Gastrocnemius medialis (tissue), 4 donors: ENCODE measurements around the gene GSTM2.
"Not testable (repeated sequence)": the region's sequence is repeated elsewhere in the genome, so short reads cannot be mapped to it uniquely, and the experiment has no call there.

Experiments used
- POLR2A ChIP-seq, 2 donors: fragments of 450-650 bp; IDR thresholded peaks; one replicate each; pipeline ENCODE4 v1.6.1; 2017; ENCODE audit warnings: antibody characterized with exemption in 2 of 2, mild to moderate bottlenecking in 2 of 2, moderate library complexity in 2 of 2
- TF ChIP-seq, protein P1 (sequence below), 5 experiments: fragments of 450-650 bp in 3 of 5; fragments of 200-600 bp in 2 of 5; sonication (generic) in 2 of 5; IDR thresholded peaks in 4 of 5; conservative IDR thresholded peaks in 1 of 5; 1 replicate in 4 of 5; 2 replicates in 1 of 5; pipeline ENCODE4 v1.5.1; 2016 to 2019; ENCODE audit warnings: antibody characterized with exemption in 5 of 5, mild to moderate bottlenecking in 3 of 5, moderate library complexity in 3 of 5

GRCh38 chr1:109697861-109698260 is 30.0 kb downstream of the GSTM2 start:
- TF ChIP-seq POLR2A (IDR thresholded peaks at IDR 0.05): not testable (repeated sequence)
- TF ChIP-seq, protein P1, sequence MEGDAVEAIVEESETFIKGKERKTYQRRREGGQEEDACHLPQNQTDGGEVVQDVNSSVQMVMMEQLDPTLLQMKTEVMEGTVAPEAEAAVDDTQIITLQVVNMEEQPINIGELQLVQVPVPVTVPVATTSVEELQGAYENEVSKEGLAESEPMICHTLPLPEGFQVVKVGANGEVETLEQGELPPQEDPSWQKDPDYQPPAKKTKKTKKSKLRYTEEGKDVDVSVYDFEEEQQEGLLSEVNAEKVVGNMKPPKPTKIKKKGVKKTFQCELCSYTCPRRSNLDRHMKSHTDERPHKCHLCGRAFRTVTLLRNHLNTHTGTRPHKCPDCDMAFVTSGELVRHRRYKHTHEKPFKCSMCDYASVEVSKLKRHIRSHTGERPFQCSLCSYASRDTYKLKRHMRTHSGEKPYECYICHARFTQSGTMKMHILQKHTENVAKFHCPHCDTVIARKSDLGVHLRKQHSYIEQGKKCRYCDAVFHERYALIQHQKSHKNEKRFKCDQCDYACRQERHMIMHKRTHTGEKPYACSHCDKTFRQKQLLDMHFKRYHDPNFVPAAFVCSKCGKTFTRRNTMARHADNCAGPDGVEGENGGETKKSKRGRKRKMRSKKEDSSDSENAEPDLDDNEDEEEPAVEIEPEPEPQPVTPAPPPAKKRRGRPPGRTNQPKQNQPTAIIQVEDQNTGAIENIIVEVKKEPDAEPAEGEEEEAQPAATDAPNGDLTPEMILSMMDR (IDR thresholded peaks at IDR 0.05 in 4 of 5, conservative IDR thresholded peaks at IDR 0.05 in 1 of 5): not testable (repeated sequence)
